ENCODE results near the gene CIROP. TPM values are rescaled to one million over a fixed set of nuclear protein-coding genes. Genes with fewer than 3 reads are reported as not detected.

The CIROP gene
- total and polyA plus RNA-seq, 9 of the 15 experiments (the other 6 are each of a cell fraction or from before 2014, with no cell fraction given) = not detected

DNA sequence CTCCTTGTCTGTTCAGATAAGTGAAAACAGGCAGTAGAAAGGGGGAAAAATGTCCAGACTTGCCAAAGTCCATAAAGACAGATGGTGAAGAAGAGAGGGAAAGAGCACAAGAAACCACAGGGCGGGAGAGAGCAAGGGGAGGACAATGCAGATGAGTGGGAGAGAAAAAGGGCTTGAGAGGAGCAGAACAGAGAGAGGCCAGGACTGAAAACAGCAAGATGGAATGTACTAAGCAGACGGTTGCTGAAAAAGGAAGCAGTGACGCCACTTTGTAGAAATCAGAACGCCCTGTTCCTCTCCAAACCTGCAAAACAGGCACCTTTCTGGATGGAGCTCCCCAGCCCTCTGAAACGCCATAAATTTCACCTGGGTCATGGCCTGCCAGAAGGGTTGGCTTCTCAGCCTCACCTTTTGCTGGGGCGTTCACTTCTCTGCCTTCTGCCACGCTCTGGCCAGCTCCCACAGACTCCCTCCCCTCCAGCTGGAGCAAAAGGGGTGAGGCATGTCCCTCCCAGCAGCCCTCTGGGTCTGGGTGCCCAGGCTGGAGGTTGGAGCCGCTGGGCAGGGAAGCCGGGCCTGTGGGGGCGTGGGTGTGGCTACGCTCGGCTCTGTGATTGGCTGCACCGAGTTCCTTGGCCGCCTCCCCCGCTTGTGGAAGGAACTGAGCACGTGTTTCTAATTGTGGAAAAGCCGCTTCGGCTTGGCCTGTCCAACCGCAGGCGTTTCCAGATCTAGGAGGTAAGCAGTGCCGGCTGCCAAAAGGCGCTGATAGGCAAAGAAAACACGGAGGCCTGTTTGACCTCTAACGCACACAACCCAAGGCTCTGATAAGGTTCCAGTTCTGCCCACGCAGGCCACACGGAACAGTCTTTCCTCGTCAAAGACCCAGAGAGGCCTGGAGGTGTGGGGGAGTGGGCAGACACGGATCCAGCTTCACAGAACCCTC lies 49.3 kb upstream of the CIROP start (continued):
- TF ChIP-seq ZNF134 (CRISPR knock-in tag; conservative IDR thresholded peaks at IDR 0.05) (no peak), KLF13 (tag; IDR thresholded peaks at IDR 0.05; ENCODE audit: borderline replicate concordance, low read depth) (no peak; the same call in 1 of the 2 replicates), ARNT (IDR thresholded peaks at IDR 0.05) (no peak; a peak in 2 of 4 replicates), MBD2 (IDR thresholded peaks at IDR 0.05; ENCODE audit: borderline replicate concordance, low read depth) (peak; percentile 59), SMARCA4 (IDR thresholded peaks at IDR 0.05) (peak; percentile 27; the same call in 1 of the 2 replicates), HMG20B (CRISPR knock-in tag; IDR thresholded peaks at IDR 0.05) (no peak), WHSC1 (IDR thresholded peaks at IDR 0.05; ENCODE audit: low read length) (no peak), TFAM (CRISPR knock-in tag; conservative IDR thresholded peaks at IDR 0.05) (no peak), DACH1 (IDR thresholded peaks at IDR 0.05; ENCODE audit: partially characterized antibody) (no peak), ZBTB8A (IDR thresholded peaks at IDR 0.05; ENCODE audit: partially characterized antibody) (no peak), ZC3H4 (CRISPR knock-in tag; IDR thresholded peaks at IDR 0.05; ENCODE audit: borderline replicate concordance) (no peak), ZNF764 (CRISPR knock-in tag; IDR thresholded peaks at IDR 0.05; ENCODE audit: low read depth) (no peak), ADNP (tag; IDR thresholded peaks at IDR 0.05) (no peak), CBX5 (IDR thresholded peaks at IDR 0.05; ENCODE audit: borderline replicate concordance, low read depth) (no peak), PHB2 (IDR thresholded peaks at IDR 0.05; ENCODE audit: low read depth) (no peak), ZNF311 (CRISPR knock-in tag; IDR thresholded peaks at IDR 0.05) (no peak), ARID1B (IDR thresholded peaks at IDR 0.05) (peak; percentile 50; the same call in 1 of the 2 replicates), PCBP1 (IDR thresholded peaks at IDR 0.05; ENCODE audit: low read depth, low read length, poor library complexity, severe bottlenecking) (no peak), FOXA1 (IDR thresholded peaks at IDR 0.05; ENCODE audit: borderline replicate concordance) (no peak), AFF4 (CRISPR knock-in tag; IDR thresholded peaks at IDR 0.05) (no peak), PRPF4 (IDR thresholded peaks at IDR 0.05; ENCODE audit: insufficient read depth, low read depth, low read length, poor library complexity, severe bottlenecking) (no peak), ZBTB43 (CRISPR knock-in tag; IDR thresholded peaks at IDR 0.05) (no peak)
- TF ChIP-seq, protein P1, sequence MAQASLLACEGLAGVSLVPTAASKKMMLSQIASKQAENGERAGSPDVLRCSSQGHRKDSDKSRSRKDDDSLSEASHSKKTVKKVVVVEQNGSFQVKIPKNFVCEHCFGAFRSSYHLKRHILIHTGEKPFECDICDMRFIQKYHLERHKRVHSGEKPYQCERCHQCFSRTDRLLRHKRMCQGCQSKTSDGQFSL (CRISPR knock-in tag; IDR thresholded peaks at IDR 0.05) = no peak
- TF ChIP-seq, protein P1 (tag; IDR thresholded peaks at IDR 0.05) = no peak

All from K562 (cell line).